Endometrium (tissue), 2 donors: ENCODE results near the gene LEP.
"Not testable (repeated sequence)": the region's sequence is repeated elsewhere in the genome, so short reads cannot be mapped to it uniquely, and the experiment has no call there.

Experiments used
- FAIRE-seq: peaks from 2 replicates; lab custom pipeline; 2012; peaks lifted over from hg19 to GRCh38; lab: Jason Lieb, UNC
- donor health status: control.
- donor health status: control.

The LEP gene

DNA sequence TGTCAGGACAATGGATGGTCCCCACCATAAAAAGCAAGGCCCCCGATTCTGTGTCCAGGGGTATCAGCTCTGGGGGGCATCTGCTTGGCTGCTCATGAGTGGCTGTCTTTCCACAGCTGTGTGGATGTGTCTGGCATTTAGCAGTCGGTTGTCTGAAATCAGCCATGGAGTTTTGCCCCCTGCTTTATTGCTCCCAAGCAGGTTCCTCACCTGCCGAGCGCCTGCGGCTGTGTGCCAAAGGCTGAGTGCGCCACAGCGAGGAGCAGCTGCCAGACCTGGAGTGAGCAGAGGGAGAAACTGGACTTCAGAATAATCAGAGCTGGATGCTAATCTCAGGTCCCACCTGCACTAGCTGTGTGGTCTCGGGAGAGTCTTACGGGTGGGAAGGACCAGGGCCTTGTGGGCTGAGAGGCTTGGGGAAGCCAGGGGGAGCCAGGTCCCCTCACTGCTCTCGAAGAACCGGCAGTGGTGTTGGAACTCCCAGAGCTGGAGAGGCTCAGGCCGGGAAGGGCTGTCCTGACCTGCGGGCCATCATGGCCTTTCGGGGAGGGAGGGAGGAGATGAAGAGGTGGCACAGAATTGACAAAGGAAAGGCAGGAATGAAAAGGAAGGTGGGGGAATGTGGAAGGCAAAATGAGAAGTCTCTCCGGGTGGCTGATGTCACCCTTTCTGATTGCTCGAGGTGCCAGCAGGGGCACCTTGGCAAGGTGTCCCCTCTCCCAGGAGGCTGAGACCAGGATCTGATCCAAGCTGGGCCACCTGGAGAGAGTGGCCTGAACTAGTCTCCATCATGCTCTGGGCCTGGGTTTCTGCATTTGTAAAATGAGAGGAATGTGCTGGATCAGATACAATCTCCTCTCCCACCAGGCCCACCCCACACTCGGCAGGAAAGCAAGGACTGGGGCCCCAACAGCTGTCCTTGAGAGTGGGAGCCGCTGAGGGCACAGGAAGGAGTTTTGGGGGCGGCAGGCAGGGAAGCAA is 30.2 kb upstream of the LEP start:
- FAIRE-seq, result no peak

DNA sequence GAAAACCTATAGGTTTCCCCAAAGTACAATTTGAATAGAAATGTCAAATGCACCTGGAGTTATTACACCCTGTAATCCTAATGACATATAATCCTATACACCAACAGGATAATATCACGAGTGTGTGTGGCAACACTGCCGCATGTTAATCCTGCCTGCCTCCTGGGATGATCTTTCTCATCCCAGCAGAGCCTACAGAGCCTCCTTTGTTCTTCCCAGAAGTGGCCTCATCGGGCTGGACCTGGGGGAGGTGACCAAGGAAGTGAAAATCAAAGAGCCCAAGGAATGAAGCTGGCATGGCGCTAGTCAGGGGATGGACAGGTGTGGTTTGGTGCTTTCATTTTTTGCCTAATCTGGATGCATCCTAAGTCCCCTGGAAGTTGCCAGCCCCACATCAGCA is 29.5 kb upstream of the LEP start:
- FAIRE-seq, result no peak

DNA sequence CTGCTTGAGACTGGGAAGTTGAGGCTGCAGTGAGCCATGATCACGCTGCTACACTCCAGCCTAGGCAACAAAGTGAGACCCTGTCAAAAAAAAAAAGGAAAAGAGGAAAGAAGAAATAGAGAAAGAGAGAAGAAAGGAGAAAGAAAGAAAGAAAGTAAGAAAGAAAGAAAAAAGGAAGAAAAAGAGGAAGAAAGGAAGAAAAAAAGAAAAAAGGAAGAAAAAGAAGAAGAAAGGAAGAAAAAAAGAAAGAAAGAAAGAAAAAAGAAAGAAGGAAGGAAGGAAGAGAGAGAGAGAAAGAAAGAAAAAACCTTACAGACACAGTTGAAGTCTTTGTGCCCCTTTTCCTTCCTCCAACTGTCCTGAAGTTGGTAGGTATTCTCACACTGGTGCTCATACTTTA is 26.6 kb upstream of the LEP start:
- no peak for FAIRE-seq

DNA sequence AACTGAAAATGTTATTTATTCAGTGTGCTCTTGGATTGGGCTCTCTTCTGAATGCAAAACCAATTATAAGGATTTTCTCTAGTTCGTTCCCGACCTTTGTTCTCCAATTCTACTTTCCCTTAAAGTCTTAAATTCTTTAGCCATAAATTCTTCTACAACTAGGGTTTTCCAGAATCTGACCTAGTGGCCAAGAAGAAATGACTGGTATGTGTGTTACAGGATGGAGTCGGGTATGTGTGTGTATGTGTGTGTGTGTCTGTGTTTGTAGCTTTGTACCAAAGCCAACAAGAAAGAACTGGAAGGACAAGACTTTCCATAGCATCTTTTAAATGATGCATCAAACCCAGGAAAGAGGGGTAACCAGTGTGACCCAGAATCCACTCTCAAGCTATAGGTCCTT is 25.8 kb upstream of the LEP start:
- FAIRE-seq, result no peak

DNA sequence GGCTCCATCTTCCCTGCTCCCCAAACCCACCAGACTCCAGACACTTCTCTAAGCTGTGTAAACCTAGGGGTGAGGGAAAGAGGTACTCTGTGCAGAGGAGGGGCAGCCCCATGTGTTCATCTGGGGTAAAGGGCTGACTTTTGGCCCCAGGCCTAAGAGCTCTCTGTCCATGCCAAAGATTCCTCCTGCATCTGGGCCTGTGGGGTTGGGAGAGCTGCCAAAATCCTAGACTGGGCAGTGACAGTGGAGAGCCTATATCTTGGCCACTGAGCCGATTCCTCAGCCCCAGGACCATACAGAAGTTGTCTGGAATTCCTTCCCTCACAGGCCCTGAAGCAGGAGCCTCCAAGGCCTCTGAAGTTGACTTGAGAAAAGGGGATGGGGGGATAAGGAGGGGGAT is 25.3 kb upstream of the LEP start:
- FAIRE-seq, result no peak

DNA sequence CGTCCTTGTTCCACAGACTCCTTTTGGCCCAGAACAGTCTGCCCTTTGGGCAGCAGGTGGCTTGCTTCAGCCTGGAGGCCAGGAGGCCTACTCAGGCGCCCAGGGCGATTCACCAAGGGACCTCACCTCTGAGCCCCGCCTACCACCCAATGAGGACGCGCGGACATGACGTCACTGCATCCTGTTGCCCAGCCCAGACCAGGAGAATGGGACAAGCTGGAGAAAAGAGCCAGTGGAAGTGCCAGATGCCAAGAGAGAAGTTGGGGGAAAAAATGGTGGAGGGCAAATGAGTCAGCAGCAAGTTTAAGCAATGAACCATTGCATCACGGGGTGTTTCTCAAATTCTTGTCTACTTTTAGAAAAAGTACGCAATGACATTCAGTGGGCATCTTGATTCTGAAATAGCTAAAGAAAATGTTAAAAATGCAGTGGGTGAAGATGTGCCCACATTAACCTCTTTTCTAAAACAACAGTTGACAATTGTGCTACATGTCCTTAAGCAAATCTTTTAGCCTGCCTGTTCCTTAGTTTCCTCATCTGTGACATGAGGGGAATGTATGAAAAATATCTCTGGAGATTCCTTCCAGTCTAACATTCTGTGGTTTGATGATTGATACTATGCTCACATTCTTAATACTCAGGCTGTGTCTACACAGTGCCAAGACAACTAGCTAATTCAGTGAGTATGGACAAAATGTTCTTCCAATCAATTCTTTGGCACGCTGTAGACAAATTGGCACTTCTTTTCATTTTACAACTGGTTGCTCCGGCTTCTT is 23.9 kb upstream of the LEP start:
- no peak for FAIRE-seq

DNA sequence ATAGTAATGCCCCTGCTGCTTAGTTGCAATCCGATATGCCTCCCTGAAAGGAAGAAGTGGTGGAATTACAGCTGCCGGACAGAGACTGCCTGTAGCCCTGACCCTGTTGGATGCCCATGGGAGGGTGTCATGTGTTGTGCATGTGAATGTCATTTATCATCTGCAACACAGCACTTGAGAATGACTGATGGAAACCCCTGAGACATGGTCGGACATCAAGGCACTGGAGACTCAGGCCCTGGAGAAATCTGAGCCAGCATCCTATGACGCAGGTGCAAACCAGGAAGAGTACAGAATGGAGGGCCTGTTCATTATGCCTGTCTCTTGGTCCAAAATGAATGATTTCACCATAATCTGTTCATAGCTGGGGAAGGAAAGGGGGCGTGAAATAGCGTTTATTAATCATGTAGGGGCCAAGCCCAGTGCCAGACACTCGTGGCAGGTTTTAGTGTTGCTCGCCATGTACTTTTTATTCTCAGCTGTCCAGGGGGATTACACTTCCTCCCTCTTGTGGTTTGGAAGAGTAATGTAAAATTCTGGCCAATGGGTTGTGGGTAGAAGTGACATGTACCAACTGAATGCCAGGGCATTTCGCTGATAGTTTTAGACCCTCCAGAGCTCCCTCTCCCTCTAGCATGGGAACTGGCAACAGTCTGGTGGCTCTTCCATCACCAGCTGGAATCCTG is 23.0 kb upstream of the LEP start:
- no peak for FAIRE-seq

DNA sequence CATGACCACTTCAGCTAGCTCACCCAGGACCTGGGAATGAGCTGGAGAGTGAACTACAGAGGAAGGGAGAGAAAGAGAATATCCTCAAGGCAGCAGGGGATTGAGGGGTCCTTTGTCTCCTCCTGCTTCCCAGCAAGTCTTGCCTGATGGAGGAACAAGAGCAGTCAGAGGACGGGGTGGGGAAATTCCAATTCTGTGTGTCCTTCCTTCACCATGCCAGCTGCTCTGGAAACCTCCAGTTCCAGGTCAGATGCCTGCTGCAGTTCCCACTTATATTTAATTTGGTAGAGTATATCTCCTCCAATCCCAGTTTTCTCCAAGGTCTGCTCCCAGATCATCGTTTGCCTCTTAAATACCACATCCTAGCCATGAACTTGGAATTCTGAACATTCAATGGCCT is 21.4 kb upstream of the LEP start:
- FAIRE-seq, result no peak

DNA sequence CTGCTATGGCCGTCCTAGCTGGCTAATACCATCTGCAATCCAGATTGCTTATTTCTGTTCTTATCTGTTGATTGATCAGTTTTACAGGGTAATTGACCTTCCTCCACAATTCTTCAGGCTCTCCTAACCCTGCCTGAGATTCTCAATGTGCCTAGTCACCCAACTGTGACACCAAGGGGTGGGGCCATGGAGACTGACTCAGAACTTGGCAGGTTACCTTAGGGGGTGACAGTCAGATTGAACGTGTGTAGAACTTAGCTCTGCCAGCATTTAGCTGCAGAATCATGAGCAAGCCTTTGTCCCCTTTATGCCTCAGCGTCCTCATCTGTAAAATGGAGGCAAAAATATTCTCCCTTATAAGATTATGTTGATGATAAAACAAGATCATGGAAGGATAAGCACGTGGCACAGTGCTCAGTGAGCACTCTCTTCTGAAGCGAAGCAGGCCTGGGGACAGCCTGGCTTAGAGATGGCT is 19.1 kb upstream of the LEP start:
- FAIRE-seq, result no peak

DNA sequence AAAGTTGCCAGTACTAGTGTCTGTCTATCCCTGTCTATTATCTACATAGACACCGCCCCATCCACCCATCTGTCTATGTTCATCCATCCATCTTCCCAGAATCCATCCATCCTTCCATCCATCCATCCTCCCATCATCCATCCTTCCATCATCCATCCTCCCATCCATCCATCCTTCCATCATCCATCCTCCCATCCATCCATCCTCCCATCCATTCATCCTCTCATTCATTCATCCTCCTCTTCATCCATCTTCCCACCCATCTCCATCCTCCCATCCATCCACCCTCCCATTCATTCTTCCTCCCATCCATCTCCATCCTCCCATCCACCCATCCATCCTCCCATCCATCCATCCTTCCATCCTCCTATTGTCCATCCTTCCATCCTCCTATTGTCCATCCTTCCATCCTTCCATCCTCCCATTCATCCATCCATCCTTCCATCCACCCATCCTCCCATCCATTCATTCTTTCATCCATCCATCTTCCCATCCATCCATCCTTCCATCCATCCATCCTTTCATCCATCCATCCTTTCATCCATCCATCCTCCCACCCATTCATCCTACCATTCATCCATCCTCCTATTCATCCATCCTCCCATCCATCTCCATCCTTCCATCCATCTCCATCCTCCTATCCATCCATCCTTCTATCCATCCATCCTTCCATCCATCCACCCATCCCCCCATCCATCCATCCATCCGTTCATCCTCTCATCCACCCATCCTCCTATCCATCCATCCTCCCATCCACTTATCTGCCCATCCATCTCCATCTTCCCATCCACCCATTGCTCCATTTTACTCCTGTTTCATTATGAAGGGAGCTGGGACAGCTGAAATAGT is 14.7 kb upstream of the LEP start:
- no peak for FAIRE-seq

DNA sequence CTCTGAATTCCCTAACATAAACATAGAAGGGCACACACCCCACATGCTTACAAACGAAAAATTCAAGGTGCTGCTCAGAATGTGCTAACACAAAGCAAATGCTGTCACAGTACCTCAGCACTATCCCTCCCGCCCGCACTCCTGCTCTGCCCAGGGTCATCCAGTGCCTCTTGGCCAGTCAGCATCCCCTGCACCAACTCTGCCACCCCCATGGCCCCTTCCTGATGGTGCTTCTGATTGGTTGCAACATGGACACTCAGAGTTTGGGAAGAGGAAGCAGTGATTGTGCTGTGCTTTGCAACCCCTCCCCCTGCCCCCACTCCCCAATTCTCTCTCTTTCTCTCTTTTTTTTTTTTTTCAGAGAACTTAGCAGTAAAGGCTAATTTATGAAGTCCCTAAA is 13.8 kb upstream of the LEP start:
- no peak for FAIRE-seq

DNA sequence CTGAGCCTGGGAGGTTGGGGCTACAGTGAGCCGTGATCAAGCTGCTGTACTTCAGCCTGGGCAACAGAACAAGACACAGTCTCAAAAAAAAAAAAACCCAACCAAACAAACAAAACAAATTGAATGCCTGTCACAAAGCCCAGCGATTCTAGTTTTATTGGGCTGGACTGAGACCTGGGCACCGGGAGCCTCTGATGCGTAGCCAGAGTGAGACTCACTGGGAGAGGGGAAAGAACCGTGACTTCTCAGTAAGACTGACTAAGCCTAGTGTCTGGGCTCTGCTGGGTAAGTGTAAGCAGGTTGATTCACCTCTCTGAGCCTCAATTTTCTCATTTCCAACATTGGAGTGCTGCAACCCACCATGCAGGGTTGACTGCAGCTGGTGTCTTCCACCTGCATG is 10.1 kb upstream of the LEP start:
- FAIRE-seq, result no peak

DNA sequence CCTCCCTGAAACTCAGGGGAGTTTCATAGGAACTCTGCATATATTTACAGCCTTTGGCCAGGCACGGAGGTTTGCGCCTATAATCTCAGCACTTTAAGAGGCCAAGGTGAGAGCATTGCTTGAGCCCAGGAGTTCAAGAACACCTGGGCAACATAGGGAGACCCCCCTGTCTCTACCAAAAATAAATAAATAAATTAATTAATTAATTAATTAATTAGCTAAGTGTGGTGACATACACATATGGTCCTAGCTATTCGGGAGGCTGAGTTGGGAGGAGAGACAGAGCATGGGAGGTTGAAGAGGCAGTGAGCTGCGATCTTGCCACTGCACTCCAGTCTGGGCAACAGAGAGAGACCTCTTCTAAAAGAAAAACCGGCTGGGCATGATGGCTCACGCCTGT is 9.4 kb upstream of the LEP start:
- no peak for FAIRE-seq

DNA sequence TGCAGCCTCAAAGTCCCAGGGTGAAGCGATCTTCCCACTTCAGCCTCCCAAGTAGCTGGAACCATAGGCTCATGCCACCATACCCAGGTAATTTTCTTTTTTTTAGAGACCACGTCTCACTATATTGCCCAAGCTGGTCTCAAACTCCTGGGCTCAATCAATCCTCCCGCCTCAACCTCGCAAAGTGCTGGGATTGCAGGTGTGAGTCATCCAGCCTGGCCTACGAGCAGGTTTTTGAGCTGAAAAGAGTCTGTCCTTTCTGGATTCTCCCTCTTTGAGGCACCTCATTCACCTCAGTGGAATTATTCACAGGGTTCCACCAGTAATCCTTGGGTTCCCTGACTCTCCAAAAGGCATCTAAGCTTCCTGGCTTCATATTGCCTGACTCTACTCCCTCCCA is 7.6 kb upstream of the LEP start:
- no peak for FAIRE-seq

DNA sequence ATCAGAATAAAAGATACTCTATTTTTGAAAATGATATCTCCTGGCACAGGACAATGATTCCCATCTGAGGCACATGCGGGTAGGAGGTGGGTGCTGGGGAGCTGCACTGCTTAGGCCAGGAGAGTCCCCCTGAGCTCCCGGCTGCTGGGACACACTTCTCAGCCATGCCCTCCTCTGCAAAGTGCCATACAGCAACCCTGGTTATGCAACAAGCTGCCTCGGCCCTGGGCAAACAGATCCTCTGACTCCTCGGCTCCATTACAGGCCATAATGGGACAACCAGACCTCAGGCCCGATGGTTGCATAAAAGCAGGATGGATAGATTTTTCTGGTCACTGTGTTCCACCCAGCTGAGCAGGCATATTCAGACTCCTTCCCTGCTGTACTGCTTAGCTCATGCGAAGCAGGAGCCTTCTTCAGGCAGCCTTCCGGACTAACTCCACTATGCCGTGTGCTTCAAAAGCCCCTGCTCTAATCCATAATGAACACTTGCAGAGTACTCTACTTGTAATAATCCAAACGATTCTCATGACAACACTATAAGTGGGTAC is 6.5 kb upstream of the LEP start:
- FAIRE-seq, result no peak

DNA sequence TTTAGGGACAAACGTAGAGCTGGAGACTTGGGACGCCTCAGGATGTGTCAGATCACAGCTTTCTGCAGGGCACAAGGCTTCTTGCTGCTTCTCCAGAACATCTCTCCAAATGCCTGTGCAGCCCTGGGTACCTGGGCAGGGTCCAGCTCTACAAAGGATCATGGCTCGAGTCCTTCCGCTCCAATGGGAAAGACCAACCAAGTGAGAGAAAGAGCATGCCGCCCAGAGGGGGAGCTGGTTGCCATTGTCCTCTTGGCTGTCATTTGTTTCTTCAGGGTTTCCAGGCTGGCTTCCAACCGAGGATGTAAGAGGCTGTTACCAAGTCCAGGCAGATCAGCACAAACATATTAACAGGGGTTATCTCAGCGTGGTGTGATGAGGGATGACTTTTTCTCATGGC is 5.6 kb upstream of the LEP start:
- FAIRE-seq, result no peak

DNA sequence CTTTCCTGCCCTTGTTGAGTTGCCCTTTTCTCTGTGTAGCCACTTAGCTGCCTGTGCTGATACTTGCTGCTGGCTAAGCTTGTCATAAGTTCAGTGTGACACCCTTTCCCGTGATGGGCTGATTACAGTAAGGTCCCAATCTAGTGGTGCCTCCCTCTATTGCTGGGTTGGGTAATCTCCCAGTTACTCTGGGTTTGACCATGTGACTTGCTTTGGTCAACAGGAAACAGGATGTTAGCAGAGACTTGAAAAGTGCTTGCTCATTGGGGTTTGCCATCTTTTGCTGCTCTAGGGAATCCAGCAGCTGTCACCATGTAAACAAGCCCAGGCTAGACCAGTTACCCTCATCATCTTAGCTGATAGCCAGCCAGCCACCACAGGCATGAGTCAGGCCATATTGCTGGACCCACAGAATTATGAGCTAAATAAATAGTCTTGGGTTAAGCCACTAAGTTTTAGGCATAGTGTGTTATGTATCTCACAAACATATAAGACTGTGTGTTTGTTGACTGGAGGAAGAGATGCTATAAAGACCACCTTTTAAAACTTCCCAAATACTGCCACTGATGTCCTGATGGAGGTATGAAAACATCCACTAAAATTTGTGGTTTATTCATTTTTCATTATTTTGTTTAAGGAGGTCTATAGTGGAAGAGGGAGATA is 4.0 kb upstream of the LEP start:
- no peak for FAIRE-seq

DNA sequence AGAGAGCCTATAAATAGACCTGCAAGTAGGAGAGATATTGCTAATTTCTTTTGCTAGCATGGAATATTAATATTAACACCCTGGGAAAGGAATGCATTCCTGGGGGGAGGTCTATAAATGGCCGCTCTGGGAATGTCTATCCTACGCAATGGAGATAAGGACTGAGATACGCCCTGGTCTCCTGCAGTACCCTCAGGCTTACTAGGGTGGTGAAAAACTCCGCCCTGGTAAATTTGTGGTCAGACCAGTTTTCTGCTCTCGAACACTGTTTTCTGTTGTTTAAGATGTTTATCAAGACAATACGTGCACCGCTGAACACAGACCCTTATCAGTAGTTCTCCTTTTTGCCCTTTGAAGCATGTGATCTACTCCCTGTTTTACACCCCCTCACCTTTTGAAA is 1.9 kb upstream of the LEP start:
- FAIRE-seq, result not testable (repeated sequence)

DNA sequence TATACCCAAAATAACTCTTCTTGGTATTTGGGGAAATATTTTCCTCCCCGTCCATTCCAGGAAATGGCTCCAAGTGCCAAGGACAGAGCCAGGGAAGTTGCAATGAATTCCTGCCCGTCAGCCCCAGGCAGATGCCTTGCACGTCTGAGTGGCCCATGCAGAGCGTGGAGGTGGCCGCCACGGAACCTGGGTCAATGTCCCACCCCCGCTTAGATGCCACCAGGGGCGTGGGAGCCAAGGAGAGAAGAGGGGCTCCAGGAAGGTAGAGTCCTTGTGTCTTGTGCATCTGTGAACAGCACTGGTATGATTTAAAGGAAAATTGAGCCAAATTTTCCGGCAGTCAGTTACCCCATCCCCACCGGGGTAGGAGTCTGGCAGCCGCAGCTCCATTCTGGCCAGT is 1.6 kb downstream of the LEP start:
- FAIRE-seq, result no peak

DNA sequence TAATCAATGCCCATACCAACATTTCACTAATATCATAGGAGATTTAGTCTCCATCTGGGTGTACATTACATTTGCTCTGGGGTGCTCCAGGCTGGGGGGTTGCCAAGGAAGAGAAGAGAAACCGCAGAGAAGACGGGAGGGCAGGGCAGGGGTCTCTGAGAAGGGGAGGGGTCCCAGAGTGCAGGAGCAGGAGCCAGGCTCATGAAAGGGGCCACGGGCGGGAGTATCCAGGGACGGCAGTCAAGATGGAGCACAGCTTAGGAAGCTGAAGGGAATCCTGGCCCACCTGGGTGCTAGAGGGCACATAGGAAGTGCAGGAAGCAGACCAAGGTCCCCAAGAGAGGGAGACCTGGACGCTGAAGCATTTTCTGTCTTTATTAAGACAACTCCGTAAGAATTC is 2.2 kb downstream of the LEP start:
- no peak for FAIRE-seq

DNA sequence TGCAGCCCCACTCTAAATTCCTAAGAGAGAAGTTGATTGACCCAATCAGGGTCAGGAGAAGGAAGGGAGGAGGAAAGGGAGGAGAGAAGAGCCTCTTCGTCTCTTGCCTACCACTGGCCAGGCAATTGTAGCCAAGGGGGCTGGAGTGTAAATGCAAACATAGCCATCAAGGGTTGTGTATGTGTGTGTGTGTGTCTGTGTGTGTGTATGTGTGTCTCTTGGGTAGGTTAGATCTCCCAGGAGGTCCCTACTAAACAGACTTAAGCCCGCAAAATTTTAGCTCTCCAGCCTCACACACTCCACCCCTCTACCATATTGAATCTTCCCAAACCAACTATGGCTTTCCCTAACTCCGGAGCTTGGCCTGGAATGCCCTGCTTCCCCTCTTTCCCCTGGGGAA is 3.8 kb downstream of the LEP start:
- no peak for FAIRE-seq
